Measurements from ENCODE around the gene EXOSC10.

The EXOSC10 gene

GRCh38 chr1:11099310-11100148, at the start of gene EXOSC10:
EXOSC10 (minus strand) TSS chr1:11099869; CDS start chr1:11099831, 38 bp downstream.
- Histone ChIP-seq H3K9me3 (ENCODE audit: control insufficient read depth, insufficient read depth, low read depth, low read length) (no peaks in the 10 kb centered on the region), H3K4me1 (ENCODE audit: control insufficient read depth, insufficient read depth, low read length) (peaks cover 3% of the 10 kb centered on the region; the same call in 1 of the 2 replicates), H3K27ac (ENCODE audit: extremely low read depth, low read depth, low read length) (peak within 1 kb of the TSS; percentile 89), H3K4me3 (ENCODE audit: low read depth, low read length) (peak within 1 kb of the TSS; percentile 76), H3K36me3 (ENCODE audit: control insufficient read depth in 2 of 2, insufficient read depth in 1 of 2, low read length in 2 of 2) (peaks cover 32 to 36% of the 10 kb centered on the region in 2 experiments)
- POLR2A ChIA-PET = interaction anchor here (0.5 to 2.1 kb wide), 13 partner anchors 8 to 608 kb away, joined by 3 to 6 read pairs (median 3); partner anchors contain the start of gene SRM
- CTCF ChIA-PET = interaction anchor here (0.6 to 2.4 kb wide), 5 partner anchors 17 to 1352 kb away, joined by 3 to 16 read pairs (median 5); no protein-coding TSS in a partner anchor
- TF ChIP-seq CTCF (tag by site-specific recombination; IDR thresholded peaks at IDR 0.05) = no peak
- TF ChIP-seq HOXA7 (CRISPR knock-in tag; IDR thresholded peaks at IDR 0.05; ENCODE audit: borderline replicate concordance) = no peak
- no peak for TF ChIP-seq ZNF214 (tag by site-specific recombination; IDR thresholded peaks at IDR 0.05; ENCODE audit: borderline replicate concordance)
- peak; percentile 65 for TF ChIP-seq ZBTB26 (tag by site-specific recombination; optimal IDR thresholded peaks at IDR 0.05)
- no peak for TF ChIP-seq ZNF555 (tag by site-specific recombination; conservative IDR thresholded peaks at IDR 0.05)
- no peak; the same call in 1 of the 2 replicates for TF ChIP-seq SCRT2 (tag by site-specific recombination; IDR thresholded peaks at IDR 0.05)
- 0 out of 2 replicates have a peak, but pooled peaks have one; percentile 31 for TF ChIP-seq ZNF610 (tag by site-specific recombination; IDR thresholded peaks at IDR 0.05; ENCODE audit: borderline replicate concordance)
- TF ChIP-seq ZNF76 (tag by site-specific recombination; IDR thresholded peaks at IDR 0.05; ENCODE audit: borderline replicate concordance, low read depth) = peak; percentile 90
- TF ChIP-seq ZNF792 (tag by site-specific recombination; IDR thresholded peaks at IDR 0.05) = no peak
- no peak for TF ChIP-seq ZNF112 (tag by site-specific recombination; IDR thresholded peaks at IDR 0.05)
- no peak for TF ChIP-seq SCRT1 (tag by site-specific recombination; IDR thresholded peaks at IDR 0.05; ENCODE audit: borderline replicate concordance)
- TF ChIP-seq ZNF560 (tag by site-specific recombination; IDR thresholded peaks at IDR 0.05; ENCODE audit: borderline replicate concordance) = no peak
- no peak for TF ChIP-seq ZNF544 (tag by site-specific recombination; IDR thresholded peaks at IDR 0.05)
- TF ChIP-seq SP2 (tag by site-specific recombination; IDR thresholded peaks at IDR 0.05) = peak; percentile 50
- TF ChIP-seq ZNF132 (tag by site-specific recombination; IDR thresholded peaks at IDR 0.05; ENCODE audit: borderline replicate concordance) = no peak
- TF ChIP-seq KLF9 (tag by site-specific recombination; IDR thresholded peaks at IDR 0.05; ENCODE audit: low read depth) = peak; percentile 33; the same call in 1 of the 2 replicates
- TF ChIP-seq ZNF558 (tag by site-specific recombination; IDR thresholded peaks at IDR 0.05) = no peak
- TF ChIP-seq ZNF366 (tag by site-specific recombination; conservative IDR thresholded peaks at IDR 0.05) = no peak
- no peak for TF ChIP-seq ZNF521 (tag by site-specific recombination; IDR thresholded peaks at IDR 0.05)
- no peak for TF ChIP-seq ZNF37A (tag by site-specific recombination; IDR thresholded peaks at IDR 0.05)
- TF ChIP-seq ZNF157 (tag by site-specific recombination; IDR thresholded peaks at IDR 0.05) = no peak
- peak; percentile 78 for TF ChIP-seq HIC1 (tag by site-specific recombination; IDR thresholded peaks at IDR 0.05)
- peak; percentile 73 for TF ChIP-seq PRDM10 (tag by site-specific recombination; IDR thresholded peaks at IDR 0.05)
- TF ChIP-seq ZNF221 (tag by site-specific recombination; IDR thresholded peaks at IDR 0.05; ENCODE audit: borderline replicate concordance) = no peak
- TF ChIP-seq ZBTB8A (tag by site-specific recombination; IDR thresholded peaks at IDR 0.05) = peak; percentile 90
- no peak for TF ChIP-seq PRDM6 (tag by site-specific recombination; IDR thresholded peaks at IDR 0.05)

All from HEK293 (cell line).